T47D (cell line): ENCODE results near the gene IFFO2.

Experiments
- DNase-seq, 2 experiments: peaks; one replicate each; pipeline versions ENCODE4 v3.0.0 to v3.0.0-alpha.2; 2011 to 2012; ENCODE audit warnings: low read depth in 1 of 2, low spot score in 1 of 2
- JUND ChIP-seq: IDR thresholded peaks from 2 replicates; pipeline ENCODE4 v1.6.1; 2012; ENCODE audit warnings: low read depth
- in situ Hi-C: cut with HindIII; loops from 2 replicates; pipeline ENCODE4 v1.10.0; 2016; ENCODE audit warnings: low sequenced_read_pairs, low pct_unique_long_range_greater_than_20kb

IFFO2 gene

DNA sequence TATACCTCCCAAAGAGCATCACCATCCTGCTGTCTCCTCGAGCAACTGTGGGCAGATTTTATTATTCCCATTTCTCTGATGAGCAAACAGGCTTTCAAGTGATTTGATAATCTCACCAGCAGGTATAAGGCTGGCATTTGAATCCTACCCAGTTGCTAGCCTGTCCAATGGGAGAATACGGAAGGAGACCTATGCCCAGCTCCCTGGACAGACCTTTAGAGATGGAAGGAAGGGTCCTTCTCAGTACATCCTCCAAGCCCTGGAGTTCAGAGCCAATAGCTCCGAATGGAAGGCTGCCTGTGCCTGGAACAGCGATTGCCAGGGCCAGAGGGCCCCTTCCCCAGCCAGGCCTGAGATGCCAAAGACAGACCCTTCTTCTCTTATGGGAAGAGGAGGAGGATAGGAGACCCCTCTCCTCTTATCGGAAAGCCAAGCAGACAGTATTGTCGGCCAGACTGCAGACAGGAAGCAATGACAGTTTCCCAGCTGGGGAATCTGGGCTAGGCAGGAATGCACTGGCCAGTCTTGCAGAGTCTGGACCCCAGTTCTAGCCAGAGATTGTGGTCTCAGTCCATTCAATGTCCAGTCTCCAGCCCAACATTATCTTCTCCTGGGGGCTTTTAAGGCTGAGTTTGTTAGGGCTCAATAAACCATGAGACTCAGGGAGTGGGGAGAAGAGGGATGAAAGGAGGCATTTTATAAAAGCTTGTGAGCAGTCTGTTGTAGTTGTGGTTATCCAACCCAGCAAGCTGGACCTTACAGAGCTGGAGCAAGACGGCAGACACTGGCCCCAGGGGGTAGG lies 2.0 kb downstream of the IFFO2 start:
- DNase-seq: no peak
- in situ Hi-C loops: no loop called here
- TF ChIP-seq JUND: no peak

- TF ChIP-seq JUND: no peak
- DNase-seq: no peak
- in situ Hi-C loops: no loop called here
These were observed 2.7 kb downstream of the IFFO2 start for GRCh38 chr1:18953731-18954231.

DNA sequence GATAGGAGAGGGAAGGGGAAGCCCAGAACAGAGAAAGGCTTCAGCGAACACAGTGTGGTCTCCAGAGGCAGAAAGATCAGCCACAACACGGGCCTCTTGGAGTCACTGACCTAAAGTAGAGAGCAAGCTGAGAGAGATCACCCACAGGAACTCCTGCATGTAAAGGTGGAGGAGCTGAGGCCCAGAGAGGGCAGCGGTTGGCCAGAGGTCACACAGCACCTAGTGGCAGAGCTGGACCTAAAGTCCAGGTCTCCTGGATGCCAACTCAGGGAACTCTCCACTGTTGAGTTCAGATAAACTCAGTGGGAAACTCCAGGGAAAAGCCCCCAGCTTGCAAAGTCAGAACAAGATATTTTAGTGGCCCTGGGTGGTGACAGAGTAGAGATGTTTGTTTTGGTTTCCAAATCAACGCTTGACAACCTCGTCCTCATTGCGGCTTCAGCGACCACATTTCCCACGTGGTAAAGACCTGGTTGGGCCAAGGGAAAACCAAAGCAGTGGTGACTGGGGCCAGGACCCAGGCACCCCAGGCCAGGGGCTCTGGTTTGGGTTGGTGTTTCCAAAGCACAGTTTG lies 4.6 kb downstream of the IFFO2 start:
- TF ChIP-seq JUND: no peak
- DNase-seq: no peak
- in situ Hi-C loops: no loop called here

DNA sequence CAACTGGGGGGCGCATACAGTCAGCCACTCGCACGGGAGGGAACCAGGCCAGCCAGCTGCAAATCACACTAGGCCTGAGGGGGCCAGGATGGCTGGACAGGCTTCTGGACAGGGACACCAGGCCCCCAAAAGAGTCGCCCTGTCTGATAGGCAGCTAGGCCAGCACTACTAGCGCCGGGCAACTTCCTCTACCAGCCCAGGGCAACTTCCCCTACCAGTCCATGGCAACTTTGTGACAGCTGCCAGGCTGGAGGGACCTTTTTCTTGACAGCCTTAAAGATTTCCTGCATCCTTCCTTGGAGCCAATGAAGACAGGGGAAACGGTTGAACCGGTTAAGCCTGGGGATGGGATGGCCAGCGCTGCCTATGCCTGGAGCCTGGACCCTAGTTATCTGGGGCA lies 5.1 kb downstream of the IFFO2 start:
- no peak for DNase-seq
- no peak for TF ChIP-seq JUND
- in situ Hi-C loops: no loop called here

- DNase-seq: no peak
- in situ Hi-C loops: no loop called here
- no peak for TF ChIP-seq JUND
These were observed 6.0 kb downstream of the IFFO2 start for GRCh38 chr1:18950401-18951026.

DNA sequence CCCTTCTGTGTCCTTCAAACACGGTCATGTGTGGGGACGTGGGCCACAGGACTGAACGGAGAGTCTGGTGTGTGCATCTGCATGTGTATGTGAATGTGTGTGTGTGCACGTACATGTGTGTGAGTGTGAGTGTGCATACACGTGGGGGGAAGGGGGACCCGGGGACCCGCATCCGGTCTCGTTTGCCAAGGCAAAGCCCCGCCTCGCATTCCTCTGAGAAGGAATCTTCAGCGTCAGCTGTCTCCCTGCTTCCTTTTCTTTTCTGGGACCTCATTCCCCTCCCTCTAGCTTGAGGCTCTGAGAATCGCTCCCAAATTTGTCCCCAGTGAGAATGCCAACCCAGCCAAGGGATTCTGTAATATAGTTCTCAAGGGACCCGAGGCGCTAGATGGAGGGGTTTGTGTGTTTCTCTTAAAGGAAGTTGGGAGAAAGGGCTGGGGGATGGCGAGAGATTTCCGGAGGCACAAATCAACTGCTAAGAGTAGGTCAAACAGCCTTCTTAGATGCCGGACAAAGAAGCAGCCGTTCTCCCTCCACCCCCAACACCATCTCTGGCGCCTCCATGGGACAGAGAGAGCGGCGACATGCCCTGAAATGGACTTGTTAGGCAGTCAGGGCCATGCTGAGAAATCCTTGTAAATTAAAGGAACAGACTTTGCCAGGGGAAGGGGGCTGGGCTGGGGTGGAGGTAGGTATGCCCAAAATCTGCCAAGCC lies 6.6 kb downstream of the IFFO2 start:
- no peak for DNase-seq
- no peak for TF ChIP-seq JUND
- in situ Hi-C loops: no loop called here

DNA sequence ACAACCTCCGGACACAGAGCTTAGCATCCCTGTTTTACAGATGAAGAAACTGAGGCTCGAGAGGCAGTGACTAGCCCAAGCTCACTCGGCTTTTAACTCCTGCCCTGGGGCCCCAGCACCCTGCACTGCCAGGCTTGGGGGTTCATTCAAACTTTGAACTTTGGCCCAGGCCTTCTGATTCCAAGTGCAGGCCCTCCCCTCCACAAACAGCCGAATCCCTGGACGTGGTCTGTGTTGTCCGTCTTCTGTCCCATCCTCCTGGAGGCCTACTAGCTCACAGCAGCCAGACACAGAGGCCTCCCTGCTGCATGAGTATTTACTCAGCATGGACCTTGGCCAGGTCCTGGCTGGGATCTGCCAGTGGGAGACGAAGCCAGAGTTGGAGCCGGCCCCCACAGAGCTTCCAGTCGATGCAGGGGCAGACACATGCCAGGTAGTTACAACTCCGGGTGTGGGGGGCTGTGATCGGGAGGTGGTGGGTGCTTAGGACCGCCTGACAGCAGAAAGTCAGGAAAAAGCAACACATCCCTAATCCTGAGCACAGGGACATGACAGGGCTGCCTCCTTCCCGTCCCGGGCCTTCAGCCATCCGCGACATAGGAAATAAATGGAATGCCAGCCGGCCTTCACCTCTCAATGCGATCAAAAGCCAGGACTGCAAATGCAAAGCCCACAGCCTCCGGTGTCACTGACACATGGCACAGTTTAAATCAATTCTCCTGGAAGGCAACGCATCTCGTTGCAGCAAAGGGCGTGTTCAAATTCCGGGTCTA lies 7.4 kb downstream of the IFFO2 start:
- no peak for TF ChIP-seq JUND
- DNase-seq: no peak
- in situ Hi-C loops: no loop called here

DNA sequence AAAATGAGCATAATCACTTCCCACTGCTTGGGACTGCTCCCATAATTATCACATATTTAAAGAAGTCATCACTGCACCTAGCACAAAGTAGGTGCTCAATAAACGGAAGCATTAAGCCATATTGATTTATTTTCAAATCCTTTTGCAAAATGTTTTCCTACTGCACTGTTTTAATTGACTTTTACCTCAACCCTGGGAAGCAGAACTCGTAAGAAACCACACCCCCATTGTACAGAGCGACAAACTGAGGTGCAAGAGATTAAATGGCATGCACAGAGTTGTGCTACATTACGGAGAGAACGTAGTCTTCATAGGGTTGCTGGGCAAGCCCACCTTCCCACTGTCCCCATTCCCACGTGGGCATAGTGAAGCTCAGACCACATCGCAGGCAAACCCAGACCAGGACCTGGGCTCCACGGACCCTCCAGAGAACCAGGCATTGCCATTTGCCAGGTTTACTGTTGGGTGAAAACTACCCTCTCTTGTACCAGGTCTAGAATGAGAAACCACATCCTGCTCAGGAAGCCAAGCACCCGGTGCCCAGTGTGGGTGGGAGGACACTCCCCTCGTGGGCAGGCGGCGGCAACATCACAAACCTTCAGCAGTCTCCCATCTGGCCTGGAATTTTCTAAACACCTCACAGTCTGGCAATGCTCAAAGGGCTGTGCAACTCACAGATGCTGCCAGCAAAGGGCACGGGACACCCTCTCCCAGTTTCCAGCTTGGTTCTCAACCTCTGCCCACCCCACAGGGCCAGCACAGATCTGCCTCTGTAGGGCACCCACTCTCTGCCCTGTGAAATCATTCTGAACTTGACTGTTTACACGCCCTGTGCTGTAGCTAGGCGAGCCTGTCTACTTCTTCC lies 8.2 kb downstream of the IFFO2 start:
- TF ChIP-seq JUND: no peak
- DNase-seq: no peak
- in situ Hi-C loops: no loop called here

DNA sequence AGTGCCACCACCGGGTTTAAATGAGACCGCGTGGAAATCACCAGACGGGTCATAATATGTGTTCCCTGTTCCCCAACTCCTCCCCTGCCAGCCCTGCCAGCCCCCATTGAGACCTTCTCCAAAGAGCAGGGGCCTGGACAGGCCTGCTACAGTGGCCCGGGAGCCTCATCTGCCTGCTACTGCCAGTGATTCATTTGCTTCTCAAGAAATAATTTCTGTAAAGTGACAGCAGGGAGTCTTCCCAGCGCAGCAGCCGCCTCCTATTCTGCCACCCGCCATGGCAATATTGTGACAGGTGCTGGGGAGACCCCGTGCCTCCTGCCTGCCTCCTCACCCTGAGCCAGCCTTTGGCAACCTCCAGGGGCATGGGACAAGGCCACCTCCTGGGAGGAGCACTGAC lies 8.9 kb downstream of the IFFO2 start:
- TF ChIP-seq JUND: no peak
- DNase-seq: no peak
- in situ Hi-C loops: no loop called here

DNA sequence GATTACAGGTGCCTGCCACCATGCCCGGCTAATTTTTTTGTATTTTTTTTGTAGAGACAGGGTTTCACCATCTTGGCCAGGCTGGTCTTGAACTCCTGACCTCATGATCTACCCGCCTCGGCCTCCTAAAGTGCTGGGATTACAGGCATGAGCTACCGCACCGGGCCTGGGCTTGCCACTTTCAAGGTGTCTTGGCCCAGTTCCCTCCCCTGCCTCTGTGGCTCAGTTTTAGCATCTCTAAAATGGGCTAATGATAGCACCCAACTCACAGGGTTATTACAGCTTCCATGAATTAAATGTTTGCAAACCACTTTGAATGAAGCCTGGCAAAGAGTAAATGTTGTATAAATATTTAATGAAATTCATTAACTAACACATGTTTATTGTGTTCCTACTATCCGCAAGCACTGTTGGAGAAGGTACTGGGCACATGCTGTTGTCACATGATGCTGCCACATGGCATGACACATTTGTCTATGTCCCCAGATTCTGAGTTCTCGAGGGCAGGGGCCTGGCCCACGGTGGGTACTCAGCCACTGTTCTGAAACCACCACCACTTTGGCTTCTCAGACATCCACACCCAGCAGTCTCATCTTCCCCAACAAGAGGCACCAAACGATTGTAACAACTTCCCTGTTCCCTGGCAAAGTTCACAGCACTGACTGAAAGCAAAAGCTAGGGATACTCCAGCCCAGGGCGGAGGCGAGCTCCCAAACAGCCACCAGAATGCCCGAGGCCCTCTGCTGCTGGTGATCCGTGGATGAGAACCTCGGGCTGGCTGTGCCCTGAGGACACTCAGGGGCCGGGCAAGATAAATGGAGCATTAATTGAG lies 9.7 kb downstream of the IFFO2 start:
- no peak for TF ChIP-seq JUND
- DNase-seq: no peak
- in situ Hi-C loops: no loop called here
